ENCODE data around the gene APRT.

- no peak for TF ChIP-seq SMARCC2 (IDR thresholded peaks at IDR 0.05; ENCODE audit: low read depth)
- no peak for TF ChIP-seq USF2 (CRISPR knock-in tag; IDR thresholded peaks at IDR 0.05)
- TF ChIP-seq CTCF (IDR thresholded peaks at IDR 0.05 in 2 of 3, conservative IDR thresholded peaks at IDR 0.05 in 1 of 3; ENCODE audit: insufficient read depth in 2 of 3, low read depth in 1 of 3, low read length in 3 of 3), result no peak
- TF ChIP-seq ETV5 (CRISPR knock-in tag; IDR thresholded peaks at IDR 0.05; ENCODE audit: low read depth), result no peak
- TF ChIP-seq MAFK (IDR thresholded peaks at IDR 0.05; ENCODE audit: low read length), result no peak
These were observed 44.0 kb upstream of the APRT start for GRCh38 chr16:88855736-88856121.
